Heart right ventricle (tissue), 16 donors: Measurements from ENCODE around the gene LRCH1. TPM values are rescaled to one million over a fixed set of nuclear protein-coding genes. Genes with fewer than 3 reads are reported as not detected.

Experiments used
- ATAC-seq, 8 donors: fragments of 200-7000 bp; cut with Tn5 transposase; one replicate each; pipeline ENCODE4 v1.9.1; 2020; ENCODE audit warnings: mild to moderate bottlenecking in 8 of 8, moderate library complexity in 8 of 8, moderate number of reproducible peaks in 1 of 8
- DNase-seq, 2 donors: peaks; one replicate each; pipeline ENCODE4 v3.0.0-alpha.2; 2020
- H3K27ac ChIP-seq, 10 donors: fragments of 200-600 bp; sonication (generic) in 2 of 10; one replicate each; pipeline versions ENCODE4 v1.5.0 to v1.8.0; 2020 to 2022; ENCODE audit warnings: mild to moderate bottlenecking in 3 of 10
- H3K27me3 ChIP-seq, 7 donors: fragments of 200-600 bp; one replicate each; pipeline ENCODE4 v1.8.0; 2021 to 2022; ENCODE audit warnings: mild to moderate bottlenecking in 2 of 7
- H3K36me3 ChIP-seq, 9 donors: fragments of 200-600 bp; sonication (generic) in 1 of 9; one replicate each; pipeline versions ENCODE4 v1.5.0 to v1.8.0; 2020 to 2022; ENCODE audit warnings: mild to moderate bottlenecking in 2 of 9
- H3K4me1 ChIP-seq, 9 donors: fragments of 200-600 bp; sonication (generic) in 1 of 9; one replicate each; pipeline versions ENCODE4 v1.5.0 to v1.8.0; 2020 to 2022; ENCODE audit warnings: mild to moderate bottlenecking in 4 of 9
- H3K4me3 ChIP-seq, 10 donors: fragments of 200-600 bp; sonication (generic) in 2 of 10; one replicate each; pipeline versions ENCODE4 v1.5.0 to v1.8.0; 2020 to 2022; ENCODE audit warnings: mild to moderate bottlenecking in 7 of 10, moderate library complexity in 2 of 10
- H3K9me3 ChIP-seq, 11 donors: fragments of 200-600 bp in 10 of 11; sonication (generic) in 2 of 11; one replicate each; pipeline versions ENCODE4 v1.5.0 to v1.8.0; 2013 to 2022; ENCODE audit warnings: mild to moderate bottlenecking in 2 of 11, control low read depth in 1 of 11, moderate library complexity in 1 of 11
- WGBS, 2 donors: extraction: QIAGEN DNeasy Blood & Tissue Kit; methylation state at CpG; one replicate each; pipeline ENCODE4 v1.1.7; 2013; ENCODE audit warnings: inconsistent platforms in 1 of 2; 5-methylcytosine and 5-hydroxymethylcytosine counted together
- intact Hi-C, 10 donors: fragments of 100-400 bp; cut with DNase I; formaldehyde crosslinking; loops; one replicate each; pipeline versions ENCODE4 v1.11.1 to v1.14.2; 2022
- polyA plus RNA-seq, 2 donors: library from polyadenylated mRNA; stranded (reverse); fragments of 200-250 nt; gene quantifications; one replicate each; pipeline ENCODE4 v1.2.3, GENCODE V29; 2013
- total RNA-seq, 10 donors: library from RNA; stranded (reverse); fragmentation: NEBNext Ultra II Directional in 3 of 10; extraction: Animal tissue kit (Norgen Biotek cat#: 25700) in 3 of 10; gene quantifications; one replicate each; pipeline versions ENCODE4 v1.2.1 to v1.2.4, GENCODE V29; 2021 to 2023
- TF ChIP-seq, protein P1 (sequence below), 9 donors: fragments of 200-600 bp; sonication (generic) in 2 of 9; IDR thresholded peaks; one replicate each; pipeline versions ENCODE4 v1.5.0 to v1.8.0; 2021 to 2022; ENCODE audit warnings: antibody characterized with exemption in 9 of 9, mild to moderate bottlenecking in 5 of 9, moderate library complexity in 1 of 9
- donor health status: Arrhythmogenic right ventricular cardiomyopathy.
- donor health status: ischemic (EF 13 %, LVEDD 7.1; RV severe dilation, severe dysfunction).
- donor health status: healthy with polysubstance abuse.
- donor health status: DM: no; HTN: yes; CAD: no.
- donor health status: DM: no; HTN: no; CAD: no.
- donor health status: ischemic (EF 25% LVEDD 6.9; RV normal size, moderate dysfunction).
- donor health status: ischemic (EF 25% LVEDD 5.7; RV mildly dilated, moderate dysfunction).
- donor health status: healthy.
- donor health status: DM: yes; HTN: yes; CAD: no.
- donor health status: Ischemic cardiomyopathy.
- donor health status: ischemic (EF 35%, LVEDD 5.7; RV mildly dilated, moderate dysfunction).
- donor health status: nonischemic (EF 11% LVEDD 7.7; RV severe dilation, severe dysfunction).
- donor health status: DM: yes; HTN: yes; CAD: no.
- donor health status: PGD.
- donor health status: ischemic (EF 29% LVEDD 5.4; RV normal size, mild dysfunction).
- donor health status: nonischemic (EF 23%, LVEDD 6.1; RV moderate dilation, normal function).

Gene LRCH1
- total and polyA plus RNA-seq, 12 donors = 4.1 to 20.3 (median 13.1) TPM

DNA sequence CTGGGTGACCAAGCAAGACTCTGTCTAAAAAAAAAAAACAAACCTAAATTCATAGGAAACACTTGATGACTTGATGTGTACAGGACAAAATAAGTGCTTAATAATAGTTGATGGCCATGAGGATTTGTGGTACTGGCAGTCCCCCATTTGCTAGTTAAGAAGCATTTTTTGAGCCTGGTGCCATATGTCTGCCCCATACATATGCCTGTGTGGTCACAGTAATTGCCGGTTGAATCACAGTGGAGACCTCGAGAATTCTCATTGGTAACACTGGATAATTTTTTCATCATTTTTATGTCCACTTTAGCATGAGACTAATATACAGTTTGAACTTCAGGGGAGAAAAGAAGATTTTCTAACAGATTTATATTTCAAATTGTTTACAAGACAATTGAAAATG, 79.2 kb downstream of the LRCH1 start:
- WGBS, 2 donors = 97 to 98% methylated on average over 2 of the region's 2 CpGs
- Histone ChIP-seq H3K4me1 (peaks cover 13 to 91% (median 46%) of the 10 kb centered on the region in 9 donors), H3K27ac (peak overlapping the region in 1 of 10 donors; percentile 16)

DNA sequence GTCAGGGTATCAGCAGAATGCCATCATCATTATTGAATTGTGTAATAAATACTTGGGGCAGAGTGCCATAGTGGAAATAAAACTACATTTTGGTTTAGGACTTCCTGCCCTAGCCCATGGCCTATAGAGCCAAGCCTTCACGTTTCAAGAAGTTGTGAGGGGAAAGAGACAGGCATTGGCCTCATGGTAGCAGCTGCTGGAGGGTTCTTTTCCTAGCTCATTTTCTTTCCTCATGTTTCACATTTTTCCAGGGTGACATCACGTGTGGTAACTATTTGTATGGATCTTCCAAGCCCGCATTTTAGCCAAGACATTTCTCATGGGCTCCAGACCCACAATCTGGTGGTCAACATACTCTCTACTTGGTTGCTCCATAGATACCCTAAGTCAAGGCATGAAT, 80.4 kb downstream of the LRCH1 start:
- DNase-seq = no peak
- TF ChIP-seq, protein P1, sequence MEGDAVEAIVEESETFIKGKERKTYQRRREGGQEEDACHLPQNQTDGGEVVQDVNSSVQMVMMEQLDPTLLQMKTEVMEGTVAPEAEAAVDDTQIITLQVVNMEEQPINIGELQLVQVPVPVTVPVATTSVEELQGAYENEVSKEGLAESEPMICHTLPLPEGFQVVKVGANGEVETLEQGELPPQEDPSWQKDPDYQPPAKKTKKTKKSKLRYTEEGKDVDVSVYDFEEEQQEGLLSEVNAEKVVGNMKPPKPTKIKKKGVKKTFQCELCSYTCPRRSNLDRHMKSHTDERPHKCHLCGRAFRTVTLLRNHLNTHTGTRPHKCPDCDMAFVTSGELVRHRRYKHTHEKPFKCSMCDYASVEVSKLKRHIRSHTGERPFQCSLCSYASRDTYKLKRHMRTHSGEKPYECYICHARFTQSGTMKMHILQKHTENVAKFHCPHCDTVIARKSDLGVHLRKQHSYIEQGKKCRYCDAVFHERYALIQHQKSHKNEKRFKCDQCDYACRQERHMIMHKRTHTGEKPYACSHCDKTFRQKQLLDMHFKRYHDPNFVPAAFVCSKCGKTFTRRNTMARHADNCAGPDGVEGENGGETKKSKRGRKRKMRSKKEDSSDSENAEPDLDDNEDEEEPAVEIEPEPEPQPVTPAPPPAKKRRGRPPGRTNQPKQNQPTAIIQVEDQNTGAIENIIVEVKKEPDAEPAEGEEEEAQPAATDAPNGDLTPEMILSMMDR (IDR thresholded peaks at IDR 0.05) = no peak
- intact Hi-C loops = no loop called here
- peak in 3 of 8 donors; percentile 33 to 73 (median 42) for ATAC-seq
- Histone ChIP-seq H3K27me3 (no peaks in the 10 kb centered on the region), H3K9me3 (no peaks in the 10 kb centered on the region), H3K4me1 (peaks cover 13 to 90% (median 49%) of the 10 kb centered on the region in 9 donors), H3K36me3 (no peaks in the 10 kb centered on the region), H3K27ac (peak overlapping the region in 2 of 10 donors; percentile 7 to 37), H3K4me3 (no peak overlapping the region)
- WGBS, 2 donors = 62 to 64% methylated on average over 3 of the region's 3 CpGs

More for the DNA sequence above, 79.2 kb downstream of the LRCH1 start:
- DNase-seq (no peak), ATAC-seq (no peak)
- no peaks in the 10 kb centered on the region for H3K27me3 ChIP-seq
- H3K36me3 ChIP-seq = no peaks in the 10 kb centered on the region
- no peaks in the 10 kb centered on the region for H3K9me3 ChIP-seq
- TF ChIP-seq, protein P1 (IDR thresholded peaks at IDR 0.05) = no peak
- no peak overlapping the region for H3K4me3 ChIP-seq
- intact Hi-C loops = no loop called here

DNA sequence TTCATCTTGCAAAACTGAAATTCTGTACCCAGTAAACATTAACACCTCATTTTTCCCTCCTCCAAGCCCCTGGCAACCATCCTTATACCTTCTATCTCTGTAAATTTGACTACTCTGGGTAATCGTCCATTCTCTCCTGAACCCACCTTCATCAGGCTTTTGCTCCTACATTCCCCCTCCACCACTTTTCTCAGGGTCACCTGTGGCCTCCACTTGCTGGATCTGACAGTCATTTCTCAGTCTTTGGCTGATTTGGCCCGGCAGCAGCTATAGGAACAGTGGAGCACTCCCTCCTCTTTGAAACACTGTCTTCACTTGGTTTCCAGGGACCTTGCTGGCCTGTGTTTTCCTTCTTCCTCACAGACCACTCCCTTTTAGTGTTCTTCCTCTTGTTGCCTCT, 83.5 kb downstream of the LRCH1 start:
- WGBS, 2 donors = 32 to 56% methylated on average over 2 of the region's 2 CpGs
- TF ChIP-seq, protein P1 (IDR thresholded peaks at IDR 0.05) = no peak
- Histone ChIP-seq H3K27me3 (no peaks in the 10 kb centered on the region), H3K4me1 (peaks cover 34 to 92% (median 51%) of the 10 kb centered on the region in 9 donors), H3K4me3 (no peak overlapping the region), H3K27ac (no peak overlapping the region), H3K36me3 (no peaks in the 10 kb centered on the region), H3K9me3 (no peaks in the 10 kb centered on the region)
- ATAC-seq (no peak), DNase-seq (no peak)
- intact Hi-C loops = no loop called here

DNA sequence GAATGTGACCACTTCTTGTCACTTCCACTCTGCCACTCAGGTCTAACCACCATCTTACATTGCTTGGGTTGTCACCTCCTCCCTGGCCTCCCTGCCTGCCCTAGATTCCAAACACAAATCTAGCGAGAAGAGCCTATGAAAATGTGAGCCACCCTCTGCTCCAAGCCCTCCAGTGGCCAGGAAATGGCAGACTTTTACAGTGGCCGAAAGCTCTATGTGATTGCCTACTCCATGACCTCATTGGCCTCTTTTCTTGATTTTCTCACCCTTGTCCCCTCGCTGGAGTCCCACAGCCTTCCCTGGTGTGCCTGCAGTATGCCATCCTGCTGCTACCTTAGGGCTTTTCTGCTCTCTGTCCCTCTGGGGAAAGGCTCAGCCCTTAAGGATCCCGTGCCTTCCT, 84.2 kb downstream of the LRCH1 start:
- Histone ChIP-seq H3K27me3 (no peaks in the 10 kb centered on the region), H3K4me1 (peaks cover 34 to 92% (median 57%) of the 10 kb centered on the region in 9 donors), H3K27ac (peak overlapping the region in 1 of 10 donors; percentile 10), H3K36me3 (no peaks in the 10 kb centered on the region), H3K9me3 (no peaks in the 10 kb centered on the region), H3K4me3 (no peak overlapping the region)
- WGBS, 2 donors = 95 to 96% methylated on average over 4 of the region's 4 CpGs
- intact Hi-C loops = no loop called here
- TF ChIP-seq, protein P1 (IDR thresholded peaks at IDR 0.05) = no peak
- no peak for DNase-seq
- ATAC-seq = no peak
